Calu3 (cell line): ENCODE data around the gene TBXA2R. TPM values are rescaled to one million over a fixed set of nuclear protein-coding genes. Genes with fewer than 3 reads are reported as not detected.

Source experiments
- BruUV-seq: library from RNA; stranded (reverse); fragments of 400-500 nt; replicated peaks from 2 replicates; lab custom pipeline; 2021; lab: Mats Ljungman, UMichigan
- CTCF ChIA-PET: fragments of 300-600 bp; sonication (Branson Sonifier 250); formaldehyde crosslinking; loops from one replicate; lab custom pipeline; 2022; ENCODE audit warnings: antibody characterized with exemption; lab: Charles Lee
- DNase-seq: peaks from one replicate; pipeline ENCODE4 v3.0.0; 2022
- H3K27ac Mint-ChIP-seq: one replicate; pipeline ENCODE4 v1.8.0; 2022; ENCODE audit warnings: mixed read lengths; ENCODE audit not compliant: unreplicated experiment
- H3K27me3 Mint-ChIP-seq: one replicate; pipeline ENCODE4 v1.8.0; 2022; ENCODE audit warnings: mixed read lengths; ENCODE audit not compliant: unreplicated experiment
- H3K36me3 Mint-ChIP-seq: one replicate; pipeline ENCODE4 v1.8.0; 2022; ENCODE audit warnings: mild to moderate bottlenecking, moderate library complexity, mixed read lengths; ENCODE audit not compliant: insufficient read depth, unreplicated experiment
- H3K4me1 Mint-ChIP-seq: one replicate; pipeline ENCODE4 v1.8.0; 2022; ENCODE audit warnings: mild to moderate bottlenecking, low read depth, mixed read lengths; ENCODE audit not compliant: unreplicated experiment
- H3K4me3 Mint-ChIP-seq: one replicate; pipeline ENCODE4 v1.8.0; 2022; ENCODE audit warnings: mild to moderate bottlenecking, low read depth, moderate library complexity, mixed read lengths; ENCODE audit not compliant: unreplicated experiment
- H3K9me3 Mint-ChIP-seq: one replicate; pipeline ENCODE4 v1.8.0; 2022; ENCODE audit warnings: low read depth, mixed read lengths; ENCODE audit not compliant: unreplicated experiment
- CTCF ChIP-seq: fragments of 200-600 bp; IDR thresholded peaks from one replicate; pipeline ENCODE4 v1.8.0; 2022; ENCODE audit warnings: antibody characterized with exemption; ENCODE audit not compliant: unreplicated experiment
- intact Hi-C: fragments of 100-400 bp; cut with micrococcal nuclease; formaldehyde crosslinking; loops from one replicate; pipeline ENCODE4 v1.10.0; 2022; ENCODE audit not compliant: unreplicated experiment
- total RNA-seq: library from RNA; stranded (reverse); gene quantifications from 2 replicates; pipeline ENCODE4 v1.2.3, GENCODE V29; 2022

TBXA2R gene
- total RNA-seq, 1 experiment from 2014 or later = 0.24 TPM

- BruUV-seq = no TSS peak
- no peaks in the 10 kb centered on the region for H3K9me3 Mint-ChIP-seq
Observed at GRCh38 chr19:3589949-3590348, 16.7 kb downstream of the TBXA2R start.

GRCh38 chr19:3589439-3589838 is 17.2 kb downstream of the TBXA2R start:
- intact Hi-C loops = no loop called here
- no peak overlapping the region for H3K4me3 Mint-ChIP-seq
- DNase-seq = no peak
- CTCF ChIA-PET = no interaction called here
- no peak for TF ChIP-seq CTCF
- BruUV-seq = no TSS peak
- no peaks in the 10 kb centered on the region for H3K4me1 Mint-ChIP-seq
- no peaks in the 10 kb centered on the region for H3K9me3 Mint-ChIP-seq
- peaks cover 18% of the 10 kb centered on the region for H3K27me3 Mint-ChIP-seq
- H3K27ac Mint-ChIP-seq = no peak overlapping the region
- H3K36me3 Mint-ChIP-seq = no peaks in the 10 kb centered on the region

More at GRCh38 chr19:3589949-3590348, 16.7 kb downstream of the TBXA2R start:
- peaks cover 23% of the 10 kb centered on the region for H3K27me3 Mint-ChIP-seq
- DNase-seq = no peak
- TF ChIP-seq CTCF = no peak
- H3K36me3 Mint-ChIP-seq = no peaks in the 10 kb centered on the region
- no peak overlapping the region for H3K4me3 Mint-ChIP-seq
- intact Hi-C loops = no loop called here
- no peaks in the 10 kb centered on the region for H3K4me1 Mint-ChIP-seq
- no peak overlapping the region for H3K27ac Mint-ChIP-seq
- CTCF ChIA-PET = no interaction called here

DNA sequence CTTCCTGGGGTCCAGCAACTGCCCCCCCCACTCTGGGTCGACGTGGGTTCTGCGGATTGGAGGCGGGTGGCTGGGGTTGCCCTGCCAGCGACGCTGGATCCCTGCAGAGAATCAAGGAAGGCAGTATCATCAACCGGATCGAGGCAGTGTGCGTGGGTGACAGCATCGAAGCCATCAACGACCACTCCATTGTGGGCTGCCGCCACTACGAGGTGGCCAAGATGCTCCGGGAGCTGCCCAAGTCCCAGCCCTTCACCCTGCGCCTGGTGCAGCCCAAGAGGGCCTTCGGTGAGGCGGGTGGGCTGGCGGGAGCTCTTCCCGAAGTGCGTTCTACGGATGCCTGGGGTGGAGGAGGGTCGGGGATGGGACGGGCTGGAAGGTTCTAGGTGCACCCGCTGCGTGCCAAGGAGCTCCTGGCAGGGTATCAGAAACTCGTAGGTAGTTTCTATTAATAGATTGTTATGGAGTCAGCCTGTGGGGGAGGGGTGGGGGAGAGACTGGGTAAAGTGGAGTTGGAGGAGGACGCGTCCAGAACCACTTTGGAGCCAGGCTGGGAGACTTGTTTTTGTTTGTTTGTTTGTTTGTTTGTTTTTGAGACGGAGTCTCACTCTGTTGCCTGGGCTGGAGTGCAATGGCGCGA is 19.8 kb downstream of the TBXA2R start:
- H3K4me3 Mint-ChIP-seq = no peak overlapping the region
- no peaks in the 10 kb centered on the region for H3K9me3 Mint-ChIP-seq
- H3K27ac Mint-ChIP-seq = no peak overlapping the region
- intact Hi-C loops = no loop called here
- DNase-seq = no peak
- TF ChIP-seq CTCF = no peak
- CTCF ChIA-PET = no interaction called here
- BruUV-seq = no TSS peak
- no peaks in the 10 kb centered on the region for H3K4me1 Mint-ChIP-seq
- H3K27me3 Mint-ChIP-seq = no peaks in the 10 kb centered on the region
- no peaks in the 10 kb centered on the region for H3K36me3 Mint-ChIP-seq

DNA sequence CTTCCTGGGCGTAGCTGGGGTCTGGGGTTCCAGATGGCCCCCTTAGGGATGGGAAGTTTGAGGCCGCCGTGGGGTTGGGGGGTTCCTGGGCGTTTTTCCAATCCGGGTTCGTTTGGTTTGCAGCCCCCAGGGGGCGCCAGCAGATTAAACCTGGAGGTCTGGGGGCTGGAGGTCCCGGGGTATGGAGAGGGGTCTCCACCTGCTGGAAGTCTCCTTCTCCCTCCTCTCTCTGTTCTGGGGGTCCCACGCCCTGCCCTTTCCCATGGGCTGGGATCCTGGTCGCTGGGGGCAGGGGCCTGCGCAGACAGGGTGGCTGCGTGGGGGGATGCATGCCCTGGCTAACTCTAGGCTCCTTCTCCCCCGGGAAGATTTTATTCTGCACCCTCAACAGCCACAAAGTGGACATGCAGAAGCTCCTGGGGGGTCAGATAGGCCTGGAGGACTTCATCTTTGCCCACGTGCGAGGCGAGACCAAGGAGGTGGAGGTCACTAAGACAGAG is 20.5 kb downstream of the TBXA2R start:
- CTCF ChIA-PET = no interaction called here
- no peaks in the 10 kb centered on the region for H3K36me3 Mint-ChIP-seq
- no peaks in the 10 kb centered on the region for H3K27me3 Mint-ChIP-seq
- no peak overlapping the region for H3K4me3 Mint-ChIP-seq
- H3K9me3 Mint-ChIP-seq = no peaks in the 10 kb centered on the region
- no TSS peak for BruUV-seq
- intact Hi-C loops = no loop called here
- TF ChIP-seq CTCF = no peak
- DNase-seq = no peak
- no peaks in the 10 kb centered on the region for H3K4me1 Mint-ChIP-seq
- H3K27ac Mint-ChIP-seq = no peak overlapping the region
